ENCODE results near the gene RAPGEF4.

The RAPGEF4 gene

GRCh38 chr2:172863341-172863740 lies 127.7 kb downstream of the RAPGEF4 start:
- no peak for DNase-seq

GRCh38 chr2:172864182-172864581 lies 128.5 kb downstream of the RAPGEF4 start:
- DNase-seq = no peak

GRCh38 chr2:172865422-172865821 lies 129.8 kb downstream of the RAPGEF4 start:
- DNase-seq = no peak

DNA sequence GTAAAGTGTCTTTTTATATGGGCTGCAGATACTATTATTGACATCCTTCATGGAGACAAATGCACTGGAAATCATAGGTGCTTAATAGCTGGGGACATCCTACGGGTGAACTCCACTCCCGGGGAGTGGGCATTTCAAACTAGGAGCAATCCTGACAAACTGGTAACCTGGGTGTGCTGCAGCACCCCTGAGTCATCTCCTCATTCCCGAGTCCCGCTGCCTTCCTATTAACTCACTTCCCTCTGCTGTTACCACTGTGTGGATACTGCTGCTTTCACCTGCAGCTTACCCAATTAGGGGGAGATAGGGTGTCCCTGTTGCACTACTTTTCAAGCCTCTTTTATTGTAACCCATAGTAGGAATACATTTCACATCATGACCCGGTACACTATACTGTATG lies 134.2 kb downstream of the RAPGEF4 start:
- no peak for DNase-seq

GRCh38 chr2:172870396-172870795 lies 134.8 kb downstream of the RAPGEF4 start:
- no peak for DNase-seq

DNA sequence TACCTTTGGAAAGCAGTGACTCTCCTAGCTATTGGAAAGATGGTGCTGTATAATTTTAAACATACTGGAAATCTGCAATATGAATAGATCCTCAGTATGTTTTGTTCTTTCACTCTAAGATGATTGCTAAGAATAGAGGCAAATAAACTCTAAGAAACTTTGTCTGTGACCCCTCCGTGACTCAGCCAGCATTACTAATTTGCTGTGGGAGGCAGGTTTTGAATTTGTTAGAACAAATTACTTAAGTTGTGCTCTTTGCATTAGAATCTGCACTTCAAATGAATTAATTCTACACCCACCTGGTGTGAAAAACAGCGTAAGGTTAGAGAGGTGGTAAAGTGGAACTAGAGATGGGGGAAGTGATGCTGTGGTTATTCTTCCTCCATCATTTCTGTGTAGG lies 142.2 kb downstream of the RAPGEF4 start:
- no peak for DNase-seq

GRCh38 chr2:172878260-172878659 lies 142.6 kb downstream of the RAPGEF4 start:
- no peak for DNase-seq

DNA sequence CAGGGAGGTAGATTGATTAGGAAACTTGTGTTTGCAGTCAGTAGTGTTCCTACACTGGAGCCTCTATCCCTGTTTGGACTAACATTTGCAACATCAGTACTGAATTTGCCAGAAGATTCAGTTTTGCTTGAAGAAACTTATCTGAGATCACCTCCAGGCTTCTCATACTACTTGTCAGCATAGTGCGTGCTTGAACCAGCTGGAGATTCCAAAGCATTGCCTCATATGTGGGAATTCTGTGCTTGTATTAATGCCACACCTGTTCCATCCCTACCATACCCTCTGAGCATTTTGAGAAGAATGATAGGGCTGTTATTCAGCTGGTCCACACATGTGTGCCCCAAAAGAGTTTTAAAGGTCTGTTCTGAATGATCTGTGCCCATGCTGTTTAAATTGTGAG lies 148.7 kb downstream of the RAPGEF4 start:
- no peak for DNase-seq

GRCh38 chr2:172885996-172886395 lies 150.4 kb downstream of the RAPGEF4 start:
- DNase-seq = no peak

- no peak for DNase-seq
Observed at GRCh38 chr2:172887280-172887679, 151.6 kb downstream of the RAPGEF4 start.

DNA sequence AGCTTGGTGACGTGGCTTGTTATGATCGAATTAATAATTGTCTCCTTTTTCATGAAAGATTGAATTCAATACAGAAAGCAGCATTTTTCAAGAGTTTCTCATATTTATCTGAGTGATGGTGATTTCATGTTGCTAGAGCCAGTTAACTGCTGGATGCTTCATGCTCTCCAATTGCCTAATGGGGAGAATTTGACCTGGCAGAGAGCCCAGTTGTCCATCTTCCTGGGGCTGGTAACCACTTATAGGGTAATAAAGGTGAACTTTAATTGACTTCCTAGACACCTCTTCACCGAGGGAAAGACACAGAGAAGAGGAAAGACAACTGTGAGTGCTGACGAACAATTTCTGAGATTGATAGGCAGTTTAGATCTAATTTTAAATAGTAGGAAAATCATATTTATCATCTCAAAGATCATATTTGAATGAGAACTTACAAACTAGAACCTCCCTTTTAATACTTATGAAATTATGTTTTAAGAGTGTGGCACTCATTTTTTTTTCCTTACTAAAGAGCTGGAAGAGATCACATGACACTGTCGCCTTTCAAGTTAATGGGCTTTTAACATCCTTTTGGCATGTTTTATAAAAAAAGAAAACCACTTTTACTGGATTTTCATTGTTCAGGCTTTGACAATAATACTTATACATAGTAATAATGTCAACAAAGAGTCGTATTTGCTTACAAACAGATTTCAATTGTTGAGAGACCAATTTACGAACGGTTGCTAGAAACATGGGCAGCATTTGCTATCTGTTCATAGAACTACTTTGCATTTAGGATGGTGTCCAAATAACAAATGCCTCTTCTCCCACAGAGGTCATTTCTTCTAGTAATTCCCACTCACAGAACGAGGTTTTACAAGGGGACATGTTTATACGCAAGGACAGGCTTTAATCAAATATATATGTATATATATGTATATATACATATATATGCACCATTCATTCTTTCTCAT lies 153.3 kb downstream of the RAPGEF4 start:
- no peak for DNase-seq

DNA sequence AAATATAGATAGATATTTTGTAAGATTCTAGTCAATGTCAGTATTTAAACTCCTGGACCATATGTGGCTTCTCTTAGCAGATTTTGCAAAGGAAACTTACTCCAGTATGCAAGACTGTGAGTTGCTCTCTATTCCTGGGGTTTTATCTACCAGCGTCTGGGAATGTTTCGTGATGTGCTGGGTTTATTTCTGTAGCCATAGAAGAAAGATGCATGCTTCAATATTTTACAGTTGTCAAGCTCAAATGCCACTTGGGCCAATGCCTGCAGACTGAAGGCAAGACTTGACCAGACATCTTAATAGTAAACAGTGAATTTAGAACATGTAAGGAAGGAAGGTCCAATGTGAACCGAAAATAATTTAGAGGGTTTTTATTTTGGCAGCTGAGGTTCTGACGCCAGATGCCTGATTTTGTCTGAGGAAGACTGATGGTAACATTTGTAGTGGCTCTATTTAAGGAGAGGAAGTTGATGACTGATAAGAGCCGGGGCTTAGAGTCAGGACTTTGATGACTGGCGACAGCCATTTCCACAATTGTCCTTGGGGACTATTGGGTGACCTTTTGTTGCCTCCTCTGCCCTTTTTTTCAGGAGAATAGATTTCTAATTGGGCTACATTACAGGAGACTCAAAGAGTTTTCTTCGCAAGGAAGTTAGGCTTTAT lies 154.3 kb downstream of the RAPGEF4 start:
- no peak for DNase-seq

GRCh38 chr2:172893111-172893510 lies 157.5 kb downstream of the RAPGEF4 start:
- no peak for DNase-seq

GRCh38 chr2:172893671-172894070 lies 158.0 kb downstream of the RAPGEF4 start:
- DNase-seq = no peak

DNA sequence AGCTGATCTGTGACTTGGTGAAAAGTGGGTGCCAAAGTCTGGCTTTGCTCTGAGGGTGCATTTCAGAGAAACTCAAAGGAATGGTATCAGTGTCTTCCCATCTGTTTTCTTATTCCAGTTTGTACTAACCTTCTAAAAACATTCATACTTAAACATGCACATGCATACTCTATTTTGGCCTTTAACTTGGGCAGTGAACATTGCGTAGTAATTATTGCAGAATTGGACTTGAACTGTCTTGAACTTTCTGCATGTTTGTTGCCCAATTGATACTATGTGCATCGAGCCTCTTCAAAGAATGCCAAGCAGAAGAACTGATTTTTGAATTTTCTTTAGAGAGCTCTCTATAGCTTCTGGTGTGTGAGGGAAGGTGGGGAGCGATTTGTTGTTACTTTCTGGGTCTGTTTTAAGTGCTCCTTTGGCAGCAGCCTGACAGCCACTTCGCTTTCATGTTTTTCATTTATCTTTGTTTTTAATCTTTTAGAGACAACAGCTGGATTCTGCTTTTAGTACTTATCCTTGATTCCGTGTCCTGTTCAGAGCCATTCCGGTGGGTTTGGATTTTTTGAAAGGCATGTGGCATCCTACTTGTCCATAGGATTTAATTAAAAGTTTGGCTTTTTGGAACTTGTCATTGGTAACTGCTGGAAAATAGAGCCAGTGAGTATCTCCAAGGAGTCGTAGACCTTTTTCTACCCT lies 159.2 kb downstream of the RAPGEF4 start:
- DNase-seq = no peak

- no peak for DNase-seq
Observed at GRCh38 chr2:172896661-172897081, 161.0 kb downstream of the RAPGEF4 start.

DNA sequence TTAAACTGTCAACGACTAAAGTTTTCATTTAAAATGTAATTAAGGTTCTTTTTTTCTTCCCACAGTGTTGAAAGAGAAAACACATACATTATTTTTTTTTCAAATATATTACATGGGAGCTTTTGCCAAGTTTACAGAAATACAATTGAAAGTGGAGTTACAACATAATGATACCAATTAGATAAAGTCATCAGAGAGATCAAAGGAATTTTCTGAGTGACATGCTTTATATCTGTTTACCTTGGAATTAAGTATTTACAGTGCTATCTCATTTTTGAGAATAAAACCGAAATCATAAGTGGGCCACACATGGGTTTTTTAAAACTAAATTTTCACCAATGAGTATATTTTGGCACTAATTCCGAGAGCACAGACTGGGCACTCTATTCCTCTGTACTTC lies 165.2 kb downstream of the RAPGEF4 start:
- no peak for DNase-seq

DNA sequence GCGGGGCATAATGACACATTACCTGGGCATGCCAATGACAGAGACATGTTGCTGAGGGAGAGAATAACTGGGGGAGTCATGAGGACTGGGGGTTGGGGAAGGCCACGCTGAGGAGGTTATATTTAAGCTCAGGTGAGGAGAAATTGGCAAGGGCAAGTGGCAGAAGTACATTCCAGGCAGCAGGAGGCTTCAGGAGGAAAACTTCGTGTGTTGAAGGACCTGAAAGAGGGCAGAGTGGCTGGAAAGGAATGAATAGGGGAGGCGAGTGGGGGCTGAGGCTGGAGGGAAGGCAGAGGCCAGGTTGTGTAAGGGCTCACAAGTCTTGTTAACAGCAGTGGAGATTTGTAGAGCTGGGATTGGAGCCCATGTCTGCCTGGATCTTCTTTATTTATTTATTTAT lies 166.3 kb downstream of the RAPGEF4 start:
- DNase-seq = no peak

GRCh38 chr2:172904236-172904635 lies 168.6 kb downstream of the RAPGEF4 start:
- no peak for DNase-seq

DNA sequence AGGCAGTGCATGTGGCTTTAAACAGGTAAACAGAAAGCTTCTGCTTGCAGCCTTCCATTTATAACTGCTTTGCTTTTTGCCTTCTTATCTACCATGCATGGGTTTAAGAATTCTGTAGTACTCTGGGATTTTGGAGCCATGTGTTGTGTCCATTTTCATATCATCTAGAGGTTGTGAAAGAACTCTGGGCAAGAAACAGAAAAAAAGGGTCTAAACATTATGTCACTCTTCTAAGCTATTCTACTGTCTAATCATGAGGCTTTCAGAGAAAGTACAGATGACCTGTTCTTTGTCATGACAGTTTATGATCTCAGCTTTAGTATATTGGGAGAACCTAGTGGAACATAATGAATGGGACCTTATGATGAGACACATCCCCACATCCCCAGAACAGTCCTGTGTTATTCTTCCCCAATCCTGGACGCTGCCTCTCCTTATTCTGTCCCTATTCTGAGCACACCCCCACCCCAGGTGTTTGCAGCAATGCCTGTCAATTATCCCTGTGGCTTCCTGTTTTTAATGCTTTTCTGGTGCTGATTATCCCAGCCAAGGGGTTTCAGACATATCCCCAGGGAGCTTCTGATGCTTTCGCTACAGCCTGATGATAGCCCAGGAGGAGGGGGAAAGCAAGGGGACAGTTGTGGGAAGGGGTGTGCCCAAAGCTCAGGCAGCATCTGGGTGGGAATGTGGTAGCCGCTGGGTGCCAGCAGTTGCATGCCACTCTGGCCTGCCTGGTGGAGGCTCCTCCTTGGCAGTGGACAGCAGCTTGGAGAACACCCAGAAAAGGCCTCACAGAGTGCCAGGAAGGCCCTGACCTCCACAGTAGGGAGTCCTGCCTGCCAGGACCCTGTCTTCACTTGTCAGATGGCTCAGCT lies 170.5 kb downstream of the RAPGEF4 start:
- DNase-seq = no peak

GRCh38 chr2:172908275-172908674 lies 172.6 kb downstream of the RAPGEF4 start:
- DNase-seq = no peak

GRCh38 chr2:172909454-172909853 lies 173.8 kb downstream of the RAPGEF4 start:
- no peak for DNase-seq
